Spleen (tissue), 7 donors: ENCODE measurements around the gene TCP10L.

Experiments used
- POLR2A ChIP-seq, 3 donors: fragments of 450-650 bp; IDR thresholded peaks; one replicate each; pipeline ENCODE4 v1.5.1; 2017; ENCODE audit warnings: antibody characterized with exemption in 3 of 3, mild to moderate bottlenecking in 1 of 3
- TF ChIP-seq, protein P1 (sequence below), 11 experiments: fragments of 200-600 bp in 7 of 11; fragments of 450-650 bp in 4 of 11; sonication (generic) in 4 of 11; IDR thresholded peaks in 8 of 11; conservative IDR thresholded peaks in 3 of 11; 1 replicate in 7 of 11; 2 replicates in 4 of 11; pipeline versions ENCODE4 v1.4.0 to v1.8.0; 2016 to 2021; ENCODE audit warnings: antibody characterized with exemption in 11 of 11, inconsistent platforms in 4 of 11, mild to moderate bottlenecking in 1 of 11
- donor health status: DM: no; HTN: no; CAD: no; lungs with moderate emphysema.
- donor health status: DM: no; HTN: no; CAD: no.
- donor health status: DM: no; HTN: no; CAD: no.

DNA sequence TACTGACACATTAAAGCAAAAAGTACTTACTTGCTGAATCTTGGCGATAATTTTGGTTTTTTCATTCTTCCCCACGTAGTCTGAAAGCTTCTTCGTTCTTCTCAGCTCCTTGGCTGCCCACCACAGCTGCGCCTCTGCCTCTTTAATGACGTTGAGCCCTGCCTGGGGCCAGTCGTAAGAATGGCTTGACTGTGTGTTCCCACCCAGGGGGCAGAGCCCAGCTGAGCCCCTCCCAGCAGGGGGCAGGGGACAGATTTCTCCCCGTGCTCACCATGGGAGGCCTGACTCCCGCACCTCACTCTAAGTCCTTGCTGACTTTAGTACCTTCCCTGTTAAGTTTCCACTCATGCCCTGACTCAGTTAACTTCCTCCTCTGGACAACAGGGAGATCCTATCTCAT, 17.8 kb upstream of the TCP10L start:
- TF ChIP-seq, protein P1, sequence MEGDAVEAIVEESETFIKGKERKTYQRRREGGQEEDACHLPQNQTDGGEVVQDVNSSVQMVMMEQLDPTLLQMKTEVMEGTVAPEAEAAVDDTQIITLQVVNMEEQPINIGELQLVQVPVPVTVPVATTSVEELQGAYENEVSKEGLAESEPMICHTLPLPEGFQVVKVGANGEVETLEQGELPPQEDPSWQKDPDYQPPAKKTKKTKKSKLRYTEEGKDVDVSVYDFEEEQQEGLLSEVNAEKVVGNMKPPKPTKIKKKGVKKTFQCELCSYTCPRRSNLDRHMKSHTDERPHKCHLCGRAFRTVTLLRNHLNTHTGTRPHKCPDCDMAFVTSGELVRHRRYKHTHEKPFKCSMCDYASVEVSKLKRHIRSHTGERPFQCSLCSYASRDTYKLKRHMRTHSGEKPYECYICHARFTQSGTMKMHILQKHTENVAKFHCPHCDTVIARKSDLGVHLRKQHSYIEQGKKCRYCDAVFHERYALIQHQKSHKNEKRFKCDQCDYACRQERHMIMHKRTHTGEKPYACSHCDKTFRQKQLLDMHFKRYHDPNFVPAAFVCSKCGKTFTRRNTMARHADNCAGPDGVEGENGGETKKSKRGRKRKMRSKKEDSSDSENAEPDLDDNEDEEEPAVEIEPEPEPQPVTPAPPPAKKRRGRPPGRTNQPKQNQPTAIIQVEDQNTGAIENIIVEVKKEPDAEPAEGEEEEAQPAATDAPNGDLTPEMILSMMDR (IDR thresholded peaks at IDR 0.05 in 8 of 11, conservative IDR thresholded peaks at IDR 0.05 in 3 of 11), result no peak
- TF ChIP-seq POLR2A (IDR thresholded peaks at IDR 0.05), result no peak
